Measurements from ENCODE around the gene EPB41L3.

DNA sequence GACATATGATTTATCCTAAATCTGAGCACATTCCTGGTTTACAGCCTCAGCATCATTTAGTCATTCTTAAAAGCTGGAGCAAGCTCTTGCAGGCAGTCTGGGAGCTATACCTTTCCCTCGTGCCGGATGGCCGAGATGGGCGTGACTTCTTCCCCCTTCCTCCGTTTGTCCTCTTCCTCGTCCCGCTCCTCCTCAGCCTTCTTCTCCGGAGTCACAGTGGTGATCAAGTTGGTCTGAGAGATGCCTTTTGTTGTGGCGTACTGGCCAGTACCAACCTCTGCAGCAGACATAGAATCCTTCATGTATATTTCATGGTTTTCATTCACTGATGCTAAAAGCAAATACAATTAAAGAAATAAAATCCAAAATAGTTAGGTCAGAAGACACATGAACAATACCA, 124.2 kb downstream of the EPB41L3 start:
- TF ChIP-seq EP300 (IDR thresholded peaks at IDR 0.05; ENCODE audit: borderline replicate concordance) (no peak), TAF1 (IDR thresholded peaks at IDR 0.05; ENCODE audit: low read depth) (no peak), CREB1 (IDR thresholded peaks at IDR 0.05; ENCODE audit: low read depth) (no peak), NFIC (IDR thresholded peaks at IDR 0.05) (no peak), EGR1 (IDR thresholded peaks at IDR 0.05) (no peak)
- TF ChIP-seq, protein P1, sequence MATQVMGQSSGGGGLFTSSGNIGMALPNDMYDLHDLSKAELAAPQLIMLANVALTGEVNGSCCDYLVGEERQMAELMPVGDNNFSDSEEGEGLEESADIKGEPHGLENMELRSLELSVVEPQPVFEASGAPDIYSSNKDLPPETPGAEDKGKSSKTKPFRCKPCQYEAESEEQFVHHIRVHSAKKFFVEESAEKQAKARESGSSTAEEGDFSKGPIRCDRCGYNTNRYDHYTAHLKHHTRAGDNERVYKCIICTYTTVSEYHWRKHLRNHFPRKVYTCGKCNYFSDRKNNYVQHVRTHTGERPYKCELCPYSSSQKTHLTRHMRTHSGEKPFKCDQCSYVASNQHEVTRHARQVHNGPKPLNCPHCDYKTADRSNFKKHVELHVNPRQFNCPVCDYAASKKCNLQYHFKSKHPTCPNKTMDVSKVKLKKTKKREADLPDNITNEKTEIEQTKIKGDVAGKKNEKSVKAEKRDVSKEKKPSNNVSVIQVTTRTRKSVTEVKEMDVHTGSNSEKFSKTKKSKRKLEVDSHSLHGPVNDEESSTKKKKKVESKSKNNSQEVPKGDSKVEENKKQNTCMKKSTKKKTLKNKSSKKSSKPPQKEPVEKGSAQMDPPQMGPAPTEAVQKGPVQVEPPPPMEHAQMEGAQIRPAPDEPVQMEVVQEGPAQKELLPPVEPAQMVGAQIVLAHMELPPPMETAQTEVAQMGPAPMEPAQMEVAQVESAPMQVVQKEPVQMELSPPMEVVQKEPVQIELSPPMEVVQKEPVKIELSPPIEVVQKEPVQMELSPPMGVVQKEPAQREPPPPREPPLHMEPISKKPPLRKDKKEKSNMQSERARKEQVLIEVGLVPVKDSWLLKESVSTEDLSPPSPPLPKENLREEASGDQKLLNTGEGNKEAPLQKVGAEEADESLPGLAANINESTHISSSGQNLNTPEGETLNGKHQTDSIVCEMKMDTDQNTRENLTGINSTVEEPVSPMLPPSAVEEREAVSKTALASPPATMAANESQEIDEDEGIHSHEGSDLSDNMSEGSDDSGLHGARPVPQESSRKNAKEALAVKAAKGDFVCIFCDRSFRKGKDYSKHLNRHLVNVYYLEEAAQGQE (IDR thresholded peaks at IDR 0.05; ENCODE audit: low read depth): no peak
- TF ChIP-seq, protein P2, sequence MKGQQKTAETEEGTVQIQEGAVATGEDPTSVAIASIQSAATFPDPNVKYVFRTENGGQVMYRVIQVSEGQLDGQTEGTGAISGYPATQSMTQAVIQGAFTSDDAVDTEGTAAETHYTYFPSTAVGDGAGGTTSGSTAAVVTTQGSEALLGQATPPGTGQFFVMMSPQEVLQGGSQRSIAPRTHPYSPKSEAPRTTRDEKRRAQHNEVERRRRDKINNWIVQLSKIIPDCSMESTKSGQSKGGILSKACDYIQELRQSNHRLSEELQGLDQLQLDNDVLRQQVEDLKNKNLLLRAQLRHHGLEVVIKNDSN (IDR thresholded peaks at IDR 0.05): no peak

Measured in Ishikawa (cell line).